Measurements from ENCODE around the gene OGG1.
A peak's percentile ranks its signal among the peaks of the same experiment; 100 is the strongest.

OGG1 gene

GRCh38 chr3:9729419-9729818, 20.3 kb upstream of the OGG1 start:
- DNase-seq = no peak

- DNase-seq = no peak
Measured at GRCh38 chr3:9730657-9731205, 19.0 kb upstream of the OGG1 start.

- peak; percentile 95 for DNase-seq
Measured at GRCh38 chr3:9731206-9732079, 18.3 kb upstream of the OGG1 start, which contains the start of gene BRPF1. Gene BRPF1, plus strand, starts transcription at chr3:9731735. Its CDS starts 2,406 bp downstream, at chr3:9734141.

GRCh38 chr3:9732080-9732739, 17.5 kb upstream of the OGG1 start:
- peak; percentile 20 for DNase-seq

GRCh38 chr3:9732740-9733115, 17.0 kb upstream of the OGG1 start:
- no peak for DNase-seq

GRCh38 chr3:9736831-9737230, 12.9 kb upstream of the OGG1 start:
- no peak for DNase-seq

- no peak for DNase-seq
Measured at GRCh38 chr3:9739181-9739580, 10.6 kb upstream of the OGG1 start.

DNA sequence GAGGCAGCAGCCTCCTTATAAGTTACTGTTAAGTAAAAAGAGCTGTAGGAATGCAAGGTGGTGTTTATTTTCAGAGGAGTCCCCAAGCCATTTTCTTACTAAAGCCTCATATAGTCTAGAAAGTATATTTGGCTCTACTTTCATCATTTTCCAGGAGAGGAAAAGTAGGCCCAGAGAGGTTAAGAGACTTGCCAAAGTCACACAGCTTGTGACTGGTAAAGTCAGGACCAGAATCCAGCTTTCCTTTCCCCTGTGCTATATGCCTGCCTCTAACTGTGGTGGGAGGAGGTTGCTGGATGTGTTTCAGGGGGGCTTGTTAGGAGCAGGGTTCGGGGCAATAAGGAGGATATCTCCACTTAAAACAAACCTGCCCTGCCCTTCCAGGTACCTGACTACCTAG, 7.2 kb upstream of the OGG1 start:
- no peak for DNase-seq

DNA sequence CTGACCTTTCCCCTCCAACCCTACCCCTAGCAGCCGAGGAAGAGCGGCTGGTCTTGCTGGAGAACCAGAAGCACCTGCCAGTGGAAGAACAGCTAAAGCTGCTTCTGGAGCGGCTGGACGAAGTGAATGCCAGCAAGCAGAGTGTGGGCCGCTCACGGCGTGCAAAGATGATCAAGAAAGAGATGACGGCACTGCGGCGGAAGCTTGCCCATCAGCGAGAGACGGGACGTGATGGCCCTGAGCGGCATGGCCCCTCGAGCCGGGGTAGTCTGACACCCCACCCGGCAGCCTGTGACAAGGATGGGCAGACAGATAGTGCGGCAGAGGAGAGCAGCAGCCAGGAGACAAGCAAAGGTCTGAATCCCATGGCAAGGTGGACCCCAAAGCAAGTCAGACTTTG, 6.2 kb upstream of the OGG1 start:
- no peak for DNase-seq

- DNase-seq = no peak
Measured at GRCh38 chr3:9744162-9744561, 5.6 kb upstream of the OGG1 start.

- no peak for DNase-seq
Measured at GRCh38 chr3:9745521-9745920, 4.2 kb upstream of the OGG1 start.

DNA sequence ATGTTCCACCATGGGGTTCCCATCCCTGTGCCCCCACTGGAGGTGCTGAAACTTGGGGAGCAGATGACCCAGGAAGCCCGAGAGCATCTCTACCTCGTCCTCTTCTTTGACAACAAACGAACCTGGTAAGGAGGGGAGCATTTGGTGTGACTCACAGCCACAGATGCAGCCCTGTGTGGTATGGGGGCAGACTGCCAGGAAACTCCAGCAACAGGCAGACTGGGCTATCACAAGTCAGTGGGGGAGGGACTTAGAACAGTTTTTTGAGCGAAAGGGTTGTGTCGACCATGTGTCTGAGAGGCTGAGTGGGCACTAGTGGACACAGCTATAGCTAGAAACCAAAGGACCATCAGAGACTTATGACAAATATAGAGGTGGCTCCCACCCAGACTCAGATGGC, 3.4 kb upstream of the OGG1 start:
- DNase-seq = no peak

GRCh38 chr3:9747267-9747666, 2.5 kb upstream of the OGG1 start:
- no peak for DNase-seq

DNA sequence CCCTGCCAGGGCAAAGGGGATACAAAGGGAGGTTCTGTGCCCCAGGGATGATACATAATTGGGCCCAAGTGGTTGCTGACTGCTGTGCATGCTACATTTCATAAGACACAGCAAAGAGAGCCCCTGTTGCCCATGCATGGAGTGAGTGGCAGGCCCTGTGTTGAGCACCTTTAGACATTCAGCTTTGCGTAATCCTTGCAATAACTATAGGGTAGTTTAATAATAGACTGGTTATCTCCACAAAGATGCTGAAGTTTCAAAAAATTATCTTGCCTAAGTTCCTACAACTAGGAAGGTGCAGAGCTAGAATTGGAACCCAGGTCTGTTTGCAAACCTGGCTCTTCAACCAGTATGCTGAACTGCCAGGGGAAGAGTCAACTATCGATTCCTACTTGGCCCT, 1.7 kb upstream of the OGG1 start:
- DNase-seq = no peak

- peak; percentile 57 for DNase-seq
Measured at GRCh38 chr3:9749296-9749644, 482 bp upstream of the OGG1 start.

GRCh38 chr3:9750556-9751411, 1.0 kb downstream of the OGG1 start:
- DNase-seq = peak; percentile 49

- DNase-seq = no peak
Measured at GRCh38 chr3:9754678-9755077, 4.9 kb downstream of the OGG1 start.

DNA sequence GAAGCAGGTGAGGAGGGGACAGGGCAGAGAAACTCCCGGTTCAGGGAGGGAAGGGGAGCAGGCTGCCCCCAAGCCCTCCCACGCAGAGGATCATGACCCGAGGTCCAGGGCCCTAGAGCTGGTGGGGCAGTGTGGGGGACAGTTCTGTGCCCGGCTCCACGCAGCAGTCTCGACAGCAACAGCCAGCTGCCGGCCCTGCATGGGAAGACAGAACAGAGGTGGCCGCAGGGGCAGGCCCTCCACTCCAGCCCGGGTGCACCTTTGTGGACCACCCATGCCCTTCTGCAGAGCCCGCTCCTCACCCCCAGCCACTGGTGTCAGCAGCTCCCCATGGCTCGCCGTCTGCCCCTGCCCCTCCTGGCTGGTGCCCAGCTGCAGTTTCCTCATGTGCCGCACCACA, 7.7 kb downstream of the OGG1 start:
- no peak for DNase-seq

GRCh38 chr3:9760779-9761505, 11.2 kb downstream of the OGG1 start:
- no peak for DNase-seq

DNA sequence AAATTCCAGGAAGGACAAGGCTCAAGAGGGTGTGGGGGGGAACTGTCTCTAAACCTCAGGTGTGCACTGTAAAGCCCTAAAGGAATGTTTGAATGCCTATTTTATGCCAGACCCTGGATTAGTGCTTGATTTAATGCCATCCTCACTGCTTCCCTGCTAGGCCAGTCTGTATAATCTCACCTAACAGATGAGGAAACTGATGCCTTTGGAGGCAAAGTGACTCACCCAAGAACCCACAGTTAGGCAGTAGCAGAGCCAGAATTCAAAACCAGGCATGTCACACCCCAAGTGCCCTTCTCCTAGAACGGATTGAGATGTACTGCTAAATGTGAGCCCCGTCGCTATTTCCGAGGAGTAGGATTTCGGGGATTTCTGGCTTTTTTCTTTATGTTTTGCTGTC, 12.2 kb downstream of the OGG1 start:
- no peak for DNase-seq

- no peak for DNase-seq
Measured at GRCh38 chr3:9762871-9763270, 13.1 kb downstream of the OGG1 start.

GRCh38 chr3:9765865-9766264, 16.1 kb downstream of the OGG1 start:
- no peak for DNase-seq

- no peak for DNase-seq
Measured at GRCh38 chr3:9767418-9767817, 17.7 kb downstream of the OGG1 start.

Data from DMS53 (cell line).